Subcutaneous preadipocyte (primary cell): ENCODE measurements around the gene TMEM18. TPM values are rescaled to one million over a fixed set of nuclear protein-coding genes. Genes with fewer than 3 reads are reported as not detected.

Source experiments
- total RNA-seq: library from RNA; depleted of rRNA; stranded (reverse); fragments of >200 nt; gene quantifications from 2 replicates; pipeline ENCODE4 v1.2.3, GENCODE V29; 2012

The TMEM18 gene
- 12.1 and 12.9 TPM in 2 replicates for total RNA-seq

DNA sequence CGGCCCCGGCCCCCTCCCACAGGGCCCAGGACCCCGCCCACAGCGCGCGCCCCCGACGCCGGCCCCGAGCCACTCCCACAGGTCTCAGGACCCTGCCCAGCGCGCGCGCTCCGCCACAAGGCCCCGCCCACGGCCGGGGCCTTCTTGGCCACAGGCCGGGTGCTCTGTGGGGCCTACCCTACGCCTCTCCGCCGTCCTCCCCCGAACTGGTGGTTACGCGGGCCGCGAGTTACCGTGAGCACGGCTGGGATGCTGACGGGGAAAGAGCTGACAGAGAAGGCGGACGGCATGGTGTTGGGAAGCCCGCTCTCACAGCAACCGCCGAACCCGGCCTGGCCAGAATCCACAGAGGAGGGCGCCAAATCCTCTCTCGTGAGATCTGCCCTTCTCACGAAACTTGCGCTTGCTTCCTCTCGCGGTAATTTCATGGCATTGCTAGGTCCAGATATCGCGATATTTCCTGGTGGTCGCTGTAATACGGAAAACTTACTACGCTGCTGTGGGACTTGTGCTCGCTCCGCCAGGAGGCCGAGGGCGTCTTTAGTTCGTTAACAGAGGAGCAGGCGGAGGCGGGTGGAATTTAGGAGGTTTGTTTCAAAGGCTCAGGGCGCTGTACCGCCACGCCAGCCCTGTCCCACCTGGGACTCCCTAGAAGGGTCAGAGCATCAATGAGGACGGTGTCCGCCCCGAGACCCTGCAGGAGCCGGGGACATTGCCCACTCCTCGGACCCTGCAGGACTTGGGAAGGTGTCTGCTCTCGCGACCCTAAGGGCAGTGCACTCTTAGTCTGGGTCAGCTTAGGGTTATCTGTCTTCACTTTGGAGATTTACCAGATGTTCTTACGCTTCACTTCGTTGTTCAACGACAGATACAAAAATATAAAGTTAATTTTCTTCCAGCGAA is at the start of gene TMEM18:
TMEM18 (minus strand) TSS at position 351 of the 903 bp plus-strand sequence; CDS start at position 290, 61 bp downstream.

